K562 (cell line): ENCODE data around the gene CSRP2. TPM values are rescaled to one million over a fixed set of nuclear protein-coding genes. Genes with fewer than 3 reads are reported as not detected.

ENCODE experiments used
- BMI1 ChIP-seq: fragments of 150-350 bp; IDR thresholded peaks from 2 replicates; pipeline ENCODE4 v1.6.1; 2014; ENCODE audit warnings: low read length
- FOXP4 ChIP-seq: sonication (generic); formaldehyde crosslinking; IDR thresholded peaks from 2 replicates; pipeline ENCODE4 v1.8.0; 2022; ENCODE audit warnings: mild to moderate bottlenecking, missing genetic modification reagents, borderline replicate concordance
- GMEB1 ChIP-seq: fragments of 250-450 bp; sonication (Bioruptor Pico); IDR thresholded peaks from 2 replicates; pipeline ENCODE4 v1.4.0; 2020; ENCODE audit warnings: mild to moderate bottlenecking
- HEY1 ChIP-seq: fragments of 250-450 bp; sonication (Bioruptor Pico); IDR thresholded peaks from 2 replicates; pipeline ENCODE4 v1.5.0; 2020; ENCODE audit warnings: mild to moderate bottlenecking, moderate library complexity, borderline replicate concordance
- MTA2 ChIP-seq: fragments of 450-650 bp; IDR thresholded peaks from 2 replicates; pipeline ENCODE4 v1.6.1; 2016; ENCODE audit warnings: low read depth
- MYBL2 ChIP-seq, 2 experiments: fragments of 450-650 bp in 1 of 2; sonication (generic) in 1 of 2; formaldehyde crosslinking in 1 of 2; IDR thresholded peaks; 2 replicates each; pipeline versions ENCODE4 v1.6.1 to v1.8.1; 2017 to 2022; ENCODE audit warnings: borderline replicate concordance in 1 of 2, inconsistent platforms in 1 of 2, low read depth in 1 of 2, mild to moderate bottlenecking in 1 of 2, missing genetic modification reagents in 1 of 2, moderate library complexity in 1 of 2
- RFX1 ChIP-seq: fragments of 450-650 bp; IDR thresholded peaks from 2 replicates; pipeline ENCODE4 v1.6.1; 2016; ENCODE audit warnings: mild to moderate bottlenecking, moderate library complexity
- polyA plus RNA-seq, 8 experiments: library from polyadenylated mRNA; depleted of rRNA in 4 of 8; stranded (reverse) in 5 of 8; unstranded in 3 of 8; fragments of >200 nt; fragmentation: Nextera tagmentation in 2 of 8; fragmentation: Illumina TruSeq in 1 of 8; extraction: Ambion mirVana in 2 of 8; extraction: Trizol in 1 of 8; gene quantifications; 2 replicates each; pipeline versions ENCODE4 v1.2.1 to v1.2.3, GENCODE V29; 2011 to 2014; ENCODE audit warnings: inconsistent platforms in 1 of 8, missing spikeins in 1 of 8
- total RNA-seq, 7 experiments: library from RNA; depleted of rRNA in 6 of 7; stranded (reverse); fragments of >200 nt in 6 of 7; fragmentation: Illumina TruSeq in 2 of 7; extraction: Trizol in 2 of 7; gene quantifications; 2 replicates each; pipeline versions ENCODE4 v1.2.1 to v1.2.3, GENCODE V29; 2011 to 2021; ENCODE audit warnings: low replicate concordance in 1 of 7

CSRP2 gene
- total and polyA plus RNA-seq, 9 of the 15 experiments (the other 6 are each of a cell fraction or from before 2014, with no cell fraction given) = 0.32 to 6.2 (median 2.3) TPM

- TF ChIP-seq FOXP4 (CRISPR knock-in tag) (no peak), GMEB1 (CRISPR knock-in tag) (no peak), MYBL2 (IDR thresholded peaks at IDR 0.05; ENCODE audit: low read depth) (no peak), MYBL2 (CRISPR knock-in tag; IDR thresholded peaks at IDR 0.05; ENCODE audit: borderline replicate concordance) (no peak), HEY1 (CRISPR knock-in tag) (no peak), RFX1 (no peak), BMI1 (no peak), MTA2 (no peak)
Measured at GRCh38 chr12:76922866-76923265, 44.0 kb upstream of the CSRP2 start (continued).
